ENCODE measurements around the gene FAM135A. TPM values are rescaled to one million over a fixed set of nuclear protein-coding genes. Genes with fewer than 3 reads are reported as not detected.

Gene FAM135A
- total and polyA plus RNA-seq, 2 of the 4 experiments (the other 2 are of a cell fraction) = 2.2 to 7.9 TPM

GRCh38 chr6:70379473-70380013 is 33.8 kb upstream of the FAM135A start:
- no peaks in the 10 kb centered on the region for H3K9me3 ChIP-seq (ENCODE audit: control insufficient read depth, insufficient read depth, low read length)
- in situ Hi-C loops (cut with MboI; ENCODE audit: low sequenced_read_pairs) (no loop called here), intact Hi-C loops (cut with micrococcal nuclease) (loop anchor here (10.0 kb wide), 2 partner anchors 185 to 505 kb away; partner anchors contain the start of gene SDHAF4), dilution Hi-C loops (cut with HindIII; ENCODE audit: low sequenced_read_pairs, unreplicated experiment) (no loop called here)
- H2AK5ac ChIP-seq (ENCODE audit: low read depth, low read length) = no peak overlapping the region
- BruUV-seq (replicated peaks) = no TSS peak
- H2BK20ac ChIP-seq (ENCODE audit: low read depth, low read length) = no peak overlapping the region
- no peak overlapping the region for H3K23ac ChIP-seq (ENCODE audit: low read depth, low read length)
- WGBS, 2 experiments (ENCODE audit: extremely low coverage in 2 of 2, insufficient read length in 1 of 2) = no CpG with 5 or more reads among the region's 4 CpGs
- POLR2A ChIA-PET (ENCODE audit: unreplicated experiment) = no interaction called here
- H3K9me1 ChIP-seq (ENCODE audit: insufficient read depth, low read length) = no peaks in the 10 kb centered on the region
- H2AFZ ChIP-seq (replicated peaks; ENCODE audit: low read length, poor library complexity) = no peak overlapping the region
- no peak overlapping the region for H4K91ac ChIP-seq (ENCODE audit: insufficient read depth, low read depth, low read length)
- no peak for DNase-seq
- no peaks in the 10 kb centered on the region for H3K79me1 ChIP-seq (ENCODE audit: low read depth in 1 of 2, low read length in 2 of 2)
- no peak overlapping the region for H2BK5ac ChIP-seq (ENCODE audit: low read depth, low read length, poor library complexity, severe bottlenecking)
- no peak for ATAC-seq (ENCODE audit: low read depth)
- no peak overlapping the region for H3K4me3 ChIP-seq (ENCODE audit: insufficient read depth, low read depth, low read length)
- CTCF ChIA-PET = interaction anchor here (1.0 kb wide), 1 partner anchor 8 kb away, joined by 5 read pairs; no protein-coding TSS in a partner anchor
- H4K5ac ChIP-seq (ENCODE audit: low read depth, low read length) = no peak overlapping the region
- no peak overlapping the region for H2AK9ac ChIP-seq (replicated peaks; ENCODE audit: low read depth, low read length, poor library complexity)
- no peak overlapping the region for H2BK15ac ChIP-seq (ENCODE audit: low read depth, low read length)
- TF ChIP-seq CHD1 (IDR thresholded peaks at IDR 0.05; ENCODE audit: low read depth, low read length) (no peak), RFX5 (IDR thresholded peaks at IDR 0.05; ENCODE audit: low read depth, low read length) (no peak), POLR2A (IDR thresholded peaks at IDR 0.05; ENCODE audit: low read depth, low read length) (no peak), CEBPB (IDR thresholded peaks at IDR 0.05; ENCODE audit: low read depth, low read length) (no peak), USF2 (IDR thresholded peaks at IDR 0.05; ENCODE audit: low read depth, low read length) (no peak), FOS (IDR thresholded peaks at IDR 0.05; ENCODE audit: low read depth, low read length) (no peak), MAZ (IDR thresholded peaks at IDR 0.05; ENCODE audit: borderline replicate concordance, low read depth, low read length) (no peak), ELK1 (IDR thresholded peaks at IDR 0.05; ENCODE audit: borderline replicate concordance, low read depth, low read length) (no peak), SMC3 (IDR thresholded peaks at IDR 0.05; ENCODE audit: low read depth, low read length) (no peak), NFE2L2 (IDR thresholded peaks at IDR 0.05; ENCODE audit: low read depth, low read length) (no peak), CTCF (conservative IDR thresholded peaks at IDR 0.05; ENCODE audit: low read depth, low read length) (no peak), BHLHE40 (IDR thresholded peaks at IDR 0.05; ENCODE audit: low read depth, low read length) (no peak), MAFK (IDR thresholded peaks at IDR 0.05; ENCODE audit: low read depth, low read length) (no peak), MXI1 (IDR thresholded peaks at IDR 0.05; ENCODE audit: borderline replicate concordance, low read depth, low read length) (no peak), RAD21 (IDR thresholded peaks at IDR 0.05; ENCODE audit: low read length) (no peak)
- H3K36me3 ChIP-seq (ENCODE audit: control insufficient read depth, insufficient read depth, low read length) = no peaks in the 10 kb centered on the region
- H3K4me2 ChIP-seq (ENCODE audit: low read depth, low read length) = no peak overlapping the region
- H4K20me1 ChIP-seq (ENCODE audit: insufficient read depth, low read length) = no peaks in the 10 kb centered on the region
- H3K27me3 ChIP-seq (ENCODE audit: control insufficient read depth, insufficient read depth, low read length) = 0 out of 2 replicates have a peak, but pooled peaks cover 1% of the 10 kb centered on the region
- no peak overlapping the region for H3K27ac ChIP-seq (ENCODE audit: insufficient read depth, low read length)
- H3K14ac ChIP-seq (replicated peaks; ENCODE audit: low read depth, low read length) = no peak overlapping the region
- H3K4ac ChIP-seq (ENCODE audit: low read depth, low read length) = no peak overlapping the region
- no peak overlapping the region for H3K18ac ChIP-seq (ENCODE audit: low read depth, low read length)
- H4K8ac ChIP-seq (ENCODE audit: low read depth in 2 of 2, low read length in 2 of 2) = no peak overlapping the region
- no peak overlapping the region for H3K9ac ChIP-seq (ENCODE audit: low read depth, low read length)
- H3K56ac ChIP-seq (ENCODE audit: extremely low read depth, insufficient read depth, low read length) = no peak overlapping the region
- H2BK120ac ChIP-seq (ENCODE audit: low read depth, low read length) = no peak overlapping the region
- H3K4me1 ChIP-seq (ENCODE audit: control insufficient read depth, insufficient read depth, low read length) = no peaks in the 10 kb centered on the region

Data from IMR-90 (cell line).